ENCODE data around the gene RNF144B. TPM values are rescaled to one million over a fixed set of nuclear protein-coding genes. Genes with fewer than 3 reads are reported as not detected.

The RNF144B gene
- total and polyA plus RNA-seq, 2 donors (not counting 1 experiment from before 2014, with no cell fraction given) = 3.0 to 17.0 TPM

DNA sequence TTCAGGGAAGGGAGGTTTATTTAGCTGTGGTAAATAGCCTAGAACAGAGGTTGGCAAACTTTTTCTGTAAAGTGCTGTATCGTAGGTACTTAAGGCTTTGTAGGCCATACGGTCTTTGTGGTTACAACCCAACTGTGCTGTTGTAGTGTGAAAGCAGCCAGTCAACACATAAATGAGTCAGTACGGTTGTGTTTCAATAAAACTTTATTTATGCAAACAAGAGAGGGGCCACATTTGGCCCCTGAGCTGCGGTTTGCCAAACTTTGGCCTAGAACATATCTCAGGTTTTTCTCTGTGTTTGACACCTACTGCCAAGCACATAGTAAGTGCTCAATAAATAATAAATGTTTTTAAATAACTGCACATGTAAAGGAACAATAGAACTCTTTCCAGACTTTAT lies 102.2 kb downstream of the RNF144B start:
- TF ChIP-seq EZH2 (IDR thresholded peaks at IDR 0.05; ENCODE audit: borderline replicate concordance, insufficient read depth, low read depth, low read length, poor library complexity, severe bottlenecking) = no peak
- TF ChIP-seq, protein P1, sequence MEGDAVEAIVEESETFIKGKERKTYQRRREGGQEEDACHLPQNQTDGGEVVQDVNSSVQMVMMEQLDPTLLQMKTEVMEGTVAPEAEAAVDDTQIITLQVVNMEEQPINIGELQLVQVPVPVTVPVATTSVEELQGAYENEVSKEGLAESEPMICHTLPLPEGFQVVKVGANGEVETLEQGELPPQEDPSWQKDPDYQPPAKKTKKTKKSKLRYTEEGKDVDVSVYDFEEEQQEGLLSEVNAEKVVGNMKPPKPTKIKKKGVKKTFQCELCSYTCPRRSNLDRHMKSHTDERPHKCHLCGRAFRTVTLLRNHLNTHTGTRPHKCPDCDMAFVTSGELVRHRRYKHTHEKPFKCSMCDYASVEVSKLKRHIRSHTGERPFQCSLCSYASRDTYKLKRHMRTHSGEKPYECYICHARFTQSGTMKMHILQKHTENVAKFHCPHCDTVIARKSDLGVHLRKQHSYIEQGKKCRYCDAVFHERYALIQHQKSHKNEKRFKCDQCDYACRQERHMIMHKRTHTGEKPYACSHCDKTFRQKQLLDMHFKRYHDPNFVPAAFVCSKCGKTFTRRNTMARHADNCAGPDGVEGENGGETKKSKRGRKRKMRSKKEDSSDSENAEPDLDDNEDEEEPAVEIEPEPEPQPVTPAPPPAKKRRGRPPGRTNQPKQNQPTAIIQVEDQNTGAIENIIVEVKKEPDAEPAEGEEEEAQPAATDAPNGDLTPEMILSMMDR (IDR thresholded peaks at IDR 0.05) = no peak
- no peak for ATAC-seq (ENCODE audit: low read depth)
- H3K36me3 ChIP-seq (replicated peaks in 1 of 2; ENCODE audit: control extremely low read depth in 1 of 2, control insufficient read depth in 1 of 2, extremely low read depth in 1 of 2, insufficient read depth in 2 of 2, low read length in 1 of 2) = no peaks in the 10 kb centered on the region

DNA sequence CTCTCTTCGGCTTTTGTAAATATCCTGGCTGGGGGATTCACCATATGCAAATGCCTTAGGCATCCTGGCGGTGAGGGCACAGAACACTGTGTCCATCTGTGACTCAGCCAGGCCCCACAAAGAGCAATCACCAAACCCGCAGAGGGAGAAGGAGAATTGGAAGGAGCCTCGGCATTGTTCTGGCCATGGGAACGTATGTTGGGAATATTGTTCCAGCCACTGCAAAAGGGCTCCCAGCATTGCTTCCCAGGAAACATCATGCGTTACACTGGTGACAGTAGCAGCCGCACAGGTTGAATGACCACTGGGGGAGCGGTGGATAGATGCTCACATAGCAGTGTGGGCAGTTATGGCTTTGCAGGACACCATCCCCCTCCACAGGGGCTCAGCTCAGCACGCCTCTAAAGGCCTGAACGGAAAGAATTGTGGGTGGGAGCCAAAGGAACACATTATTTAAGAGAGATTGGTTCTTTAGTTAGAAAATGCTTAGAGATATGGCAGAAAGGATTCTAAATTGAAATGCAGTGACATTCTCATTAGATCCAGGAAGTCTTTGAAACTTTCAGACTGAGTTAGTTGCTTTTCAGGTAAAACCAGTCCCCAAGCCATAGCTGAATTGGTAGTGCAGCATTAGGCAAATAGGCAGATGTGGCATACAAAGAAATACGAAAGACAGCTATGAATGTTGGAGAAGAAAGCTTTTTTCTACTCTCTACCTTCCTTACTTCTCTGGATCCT lies 104.3 kb downstream of the RNF144B start:
- intact Hi-C loops (cut with micrococcal nuclease) = no loop called here
- H3K4me1 ChIP-seq (ENCODE audit: control insufficient read depth in 2 of 2, insufficient read depth in 2 of 2, low read length in 2 of 2) = peaks cover 0 to 7% of the 10 kb centered on the region in 2 donors
- H3K9me3 Mint-ChIP-seq (ENCODE audit: insufficient read depth) = no peaks in the 10 kb centered on the region

More for the DNA sequence above, 102.2 kb downstream of the RNF144B start:
- no peak overlapping the region for H3K4me3 ChIP-seq (ENCODE audit: control extremely low read depth in 1 of 5, extremely low read depth in 1 of 5, insufficient read depth in 1 of 5, low read depth in 2 of 5, low read length in 4 of 5)
- H3K9ac ChIP-seq (ENCODE audit: low read length) = no peak overlapping the region
- H4K20me1 ChIP-seq (ENCODE audit: control insufficient read depth, insufficient read depth, low read length, poor library complexity, severe bottlenecking) = no peaks in the 10 kb centered on the region
- Mint-ChIP-seq H3K9me3 (ENCODE audit: insufficient read depth) (no peaks in the 10 kb centered on the region), H3K27ac (no peak overlapping the region), H3K4me3 (no peak overlapping the region), H3K27me3 (no peaks in the 10 kb centered on the region), H3K4me1 (peaks cover 4% of the 10 kb centered on the region)
- ChIA-PET CTCF (interaction anchor here (2.0 kb wide), 1 partner anchor 12 kb away, joined by 5 read pairs; no protein-coding TSS in a partner anchor), POLR2A (no interaction called here)
- H3K27me3 ChIP-seq (replicated peaks in 1 of 4; ENCODE audit: control extremely low read depth in 1 of 4, control insufficient read depth in 3 of 4, insufficient read depth in 4 of 4, low read length in 3 of 4) = peaks cover 0 to 3% (median 0%) of the 10 kb centered on the region in 4 experiments
- no peak overlapping the region for H3K4me2 ChIP-seq (replicated peaks; ENCODE audit: low read depth, low read length, poor library complexity, severe bottlenecking)
- 100% methylated on average over 1 of the region's 4 CpGs for WGBS (ENCODE audit: insufficient coverage)
- no peaks in the 10 kb centered on the region for H3K9me3 ChIP-seq (ENCODE audit: control extremely low read depth in 1 of 3, control insufficient read depth in 2 of 3, insufficient read depth in 1 of 3, low read length in 2 of 3)
- H3K4me1 ChIP-seq (ENCODE audit: control insufficient read depth in 2 of 2, insufficient read depth in 2 of 2, low read length in 2 of 2) = no peaks in the 10 kb centered on the region
- H3K27ac ChIP-seq (ENCODE audit: low read length in 2 of 2) = no peak overlapping the region
- no peaks in the 10 kb centered on the region for H3K79me2 ChIP-seq (ENCODE audit: control insufficient read depth, insufficient read depth, low read length)
- DNase-seq = no peak
- H2AFZ ChIP-seq (ENCODE audit: insufficient read depth, low read depth, low read length, poor library complexity, severe bottlenecking) = no peak overlapping the region
- intact Hi-C loops (cut with micrococcal nuclease) = no loop called here

More for the DNA sequence above, 104.3 kb downstream of the RNF144B start:
- H4K20me1 ChIP-seq (ENCODE audit: control insufficient read depth, insufficient read depth, low read length, poor library complexity, severe bottlenecking) = no peaks in the 10 kb centered on the region
- peaks cover 0 to 3% (median 0%) of the 10 kb centered on the region in 4 experiments for H3K27me3 ChIP-seq (replicated peaks in 1 of 4; ENCODE audit: control extremely low read depth in 1 of 4, control insufficient read depth in 3 of 4, insufficient read depth in 4 of 4, low read length in 3 of 4)
- POLR2A ChIA-PET = no interaction called here
- ATAC-seq (ENCODE audit: low read depth) (no peak), DNase-seq (no peak)
- TF ChIP-seq EZH2 (IDR thresholded peaks at IDR 0.05; ENCODE audit: borderline replicate concordance, insufficient read depth, low read depth, low read length, poor library complexity, severe bottlenecking) = no peak
- TF ChIP-seq, protein P1 (IDR thresholded peaks at IDR 0.05) = no peak
- 81% methylated on average over 8 of the region's 11 CpGs for WGBS (ENCODE audit: insufficient coverage)
- H2AFZ ChIP-seq (ENCODE audit: insufficient read depth, low read depth, low read length, poor library complexity, severe bottlenecking) = no peak overlapping the region
- Mint-ChIP-seq H3K4me3 (no peak overlapping the region), H3K27ac (no peak overlapping the region), H3K4me1 (peaks cover 5% of the 10 kb centered on the region), H3K27me3 (no peaks in the 10 kb centered on the region)
- H3K4me3 ChIP-seq (ENCODE audit: control extremely low read depth in 1 of 5, extremely low read depth in 1 of 5, insufficient read depth in 1 of 5, low read depth in 2 of 5, low read length in 4 of 5) = no peak overlapping the region
- CTCF ChIA-PET = interaction anchor here (1.0 kb wide), 1 partner anchor 12 kb away, joined by 3 read pairs; no protein-coding TSS in a partner anchor
- no peaks in the 10 kb centered on the region for H3K79me2 ChIP-seq (ENCODE audit: control insufficient read depth, insufficient read depth, low read length)
- H3K4me2 ChIP-seq (replicated peaks; ENCODE audit: low read depth, low read length, poor library complexity, severe bottlenecking) = no peak overlapping the region
- H3K9me3 ChIP-seq (ENCODE audit: control extremely low read depth in 1 of 3, control insufficient read depth in 2 of 3, insufficient read depth in 1 of 3, low read length in 2 of 3) = no peaks in the 10 kb centered on the region
- no peaks in the 10 kb centered on the region for H3K36me3 ChIP-seq (replicated peaks in 1 of 2; ENCODE audit: control extremely low read depth in 1 of 2, control insufficient read depth in 1 of 2, extremely low read depth in 1 of 2, insufficient read depth in 2 of 2, low read length in 1 of 2)
- no peak overlapping the region for H3K9ac ChIP-seq (ENCODE audit: low read length)
- no peak overlapping the region for H3K27ac ChIP-seq (ENCODE audit: low read length in 2 of 2)
